Stimulated activated CD4-positive, alpha-beta T cell treated with anti-CD3 and anti-CD28 coated beads, Interleukin-15, amount 100 ng/mL, for 24 hours (primary cell): ENCODE results near the gene NOD1.
"Not testable (repeated sequence)": the region's sequence is repeated elsewhere in the genome, so short reads cannot be mapped to it uniquely, and the experiment has no call there.

Experiments
- DNase-seq: peaks from one replicate; pipeline ENCODE4 v3.0.0-alpha.2; 2020

Gene NOD1

GRCh38 chr7:30445770-30446169 is 32.8 kb downstream of the NOD1 start:
- DNase-seq: peak; percentile 74

- DNase-seq: no peak
Observed at GRCh38 chr7:30437823-30438574, 40.6 kb downstream of the NOD1 start.

- no peak for DNase-seq
Observed at GRCh38 chr7:30436518-30436917, 42.1 kb downstream of the NOD1 start.

GRCh38 chr7:30436046-30436445 is 42.5 kb downstream of the NOD1 start:
- no peak for DNase-seq

- DNase-seq: no peak
Observed at GRCh38 chr7:30434140-30434799, 44.3 kb downstream of the NOD1 start.

- DNase-seq: no peak
Observed at GRCh38 chr7:30433506-30433905, 45.1 kb downstream of the NOD1 start.

- no peak for DNase-seq
Observed at GRCh38 chr7:30433082-30433481, 45.5 kb downstream of the NOD1 start.

- no peak for DNase-seq
Observed at GRCh38 chr7:30430777-30431176, 47.8 kb downstream of the NOD1 start.

- no peak for DNase-seq
Observed at GRCh38 chr7:30430276-30430675, 48.3 kb downstream of the NOD1 start.

GRCh38 chr7:30429156-30429530 is 49.4 kb downstream of the NOD1 start:
- DNase-seq: no peak

GRCh38 chr7:30428246-30429155 is 50.1 kb downstream of the NOD1 start:
- DNase-seq: no peak

GRCh38 chr7:30427296-30428070 is 51.1 kb downstream of the NOD1 start:
- DNase-seq: no peak

- no peak for DNase-seq
Observed at GRCh38 chr7:30424506-30424905, 54.1 kb downstream of the NOD1 start.

- no peak for DNase-seq
Observed at GRCh38 chr7:30423788-30424505, 54.6 kb downstream of the NOD1 start.

GRCh38 chr7:30422922-30423321 is 55.7 kb downstream of the NOD1 start:
- peak; percentile 23 for DNase-seq

GRCh38 chr7:30421647-30422196 is 56.9 kb downstream of the NOD1 start:
- DNase-seq: no peak

- no peak for DNase-seq
Observed at GRCh38 chr7:30420662-30421061, 57.9 kb downstream of the NOD1 start.

- DNase-seq: not testable (repeated sequence)
Observed at GRCh38 chr7:30420080-30420479, 58.5 kb downstream of the NOD1 start.

- DNase-seq: no peak
Observed at GRCh38 chr7:30413864-30414263, 64.7 kb downstream of the NOD1 start.

- DNase-seq: no peak
Observed at GRCh38 chr7:30412782-30413504, 65.6 kb downstream of the NOD1 start.

GRCh38 chr7:30411897-30412296 is 66.7 kb downstream of the NOD1 start:
- DNase-seq: no peak
